SKM-1 (cell line): ENCODE data around the gene CRIM1.

Experiments used
- DNase-seq: peaks from one replicate; lab custom pipeline; 2025; ENCODE audit not compliant: unreplicated experiment; lab: John Stamatoyannopoulos, UW

Gene CRIM1

DNA sequence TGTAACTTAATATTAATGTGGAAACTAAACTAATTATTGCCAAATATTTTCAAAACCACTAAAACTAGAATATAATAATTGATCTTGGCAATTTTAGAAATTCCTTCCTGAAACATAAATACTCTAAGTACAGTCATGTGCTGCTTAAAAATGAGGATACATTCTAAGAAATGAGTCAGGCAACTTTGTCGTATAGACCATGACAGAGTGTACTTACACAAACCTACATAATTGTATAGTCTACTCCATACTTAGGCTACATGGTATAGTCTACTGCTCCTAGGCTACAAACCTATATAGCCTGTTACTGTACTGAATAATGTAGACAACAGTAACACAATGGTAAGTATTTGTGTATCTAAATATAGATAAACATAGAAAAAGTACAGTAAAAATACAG lies 214.8 kb downstream of the CRIM1 start:
- DNase-seq: no peak

DNA sequence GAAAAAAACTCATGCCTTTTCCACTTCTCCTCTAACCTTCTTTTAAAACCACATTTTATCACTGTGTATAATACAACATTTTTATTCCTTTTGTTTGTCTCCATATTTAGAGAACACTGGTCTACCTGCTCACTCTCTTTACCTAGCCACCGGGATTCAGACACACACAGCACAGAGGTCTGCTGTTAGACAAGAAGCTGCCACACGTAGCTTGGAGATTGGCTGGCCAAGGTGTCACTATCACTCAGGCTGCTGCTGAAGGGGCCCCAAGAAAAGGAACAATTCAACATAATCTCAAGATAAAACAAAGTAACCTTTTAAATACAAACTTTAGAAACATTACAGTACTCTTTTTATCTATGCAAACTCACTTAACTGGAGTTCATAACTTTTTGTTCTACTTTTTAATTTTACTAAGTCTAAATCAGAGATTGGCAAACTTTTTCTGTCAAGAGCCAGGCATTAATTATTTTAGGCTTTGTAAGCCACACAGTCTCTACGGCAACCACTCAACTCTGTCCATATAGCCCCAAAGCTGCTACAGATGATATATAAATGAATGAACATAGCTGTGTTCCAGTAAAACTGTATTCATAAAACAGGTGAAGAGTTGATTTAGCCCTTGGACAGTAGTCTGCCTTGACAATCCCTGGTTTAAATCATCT lies 216.6 kb downstream of the CRIM1 start:
- no peak for DNase-seq

DNA sequence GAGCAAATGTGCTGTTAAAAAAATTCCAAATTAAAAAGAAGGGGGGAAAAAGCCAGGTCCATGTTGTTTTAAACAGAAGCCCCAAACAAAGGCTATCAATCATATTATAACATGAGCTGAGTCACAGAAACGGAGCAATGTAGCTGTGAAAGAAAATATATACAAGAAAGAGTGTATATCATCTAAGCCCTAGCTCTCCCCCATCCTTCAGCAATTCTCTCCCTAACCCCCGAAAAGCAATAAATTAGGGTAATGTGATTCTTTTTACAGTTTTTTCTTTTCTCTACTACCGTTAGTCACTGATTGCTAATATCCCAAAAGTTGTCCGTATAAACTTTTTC lies 217.1 kb downstream of the CRIM1 start:
- DNase-seq: no peak

DNA sequence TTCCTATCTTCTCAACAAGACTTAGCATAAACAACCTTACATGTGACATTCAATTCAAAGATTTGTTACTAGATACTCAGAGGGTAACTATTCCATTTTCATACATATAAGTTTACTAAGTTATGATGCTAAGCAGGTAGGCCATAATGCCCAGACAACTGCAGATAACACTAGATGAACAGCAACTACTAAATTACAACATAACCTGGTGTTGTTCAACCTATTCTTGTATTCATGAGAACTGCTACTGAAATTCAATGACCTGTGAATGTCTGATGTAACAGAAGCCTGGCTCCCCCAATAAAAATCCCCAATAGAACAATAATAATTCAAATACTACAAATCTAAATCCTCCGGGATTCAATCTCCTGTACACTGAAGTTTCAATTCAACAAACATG lies 217.6 kb downstream of the CRIM1 start:
- no peak for DNase-seq

DNA sequence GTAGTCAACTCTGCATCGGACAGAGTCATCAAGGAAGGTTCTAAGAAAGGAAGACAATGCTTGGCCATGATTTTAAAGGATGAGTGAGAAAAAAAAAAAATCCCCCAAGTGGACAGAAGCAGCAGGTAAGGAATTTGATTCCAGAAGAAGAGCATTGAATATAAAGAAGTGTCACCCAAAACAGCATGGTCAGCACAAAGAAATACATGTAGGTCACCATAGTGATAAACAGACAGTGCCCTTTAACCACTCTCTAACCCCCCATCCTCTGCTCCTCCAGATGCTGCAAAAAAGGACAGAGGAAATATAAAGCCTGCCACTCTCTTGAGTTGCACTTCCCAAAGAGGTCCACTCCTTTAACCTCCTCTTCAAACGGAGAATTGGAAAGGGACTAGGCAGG lies 219.0 kb downstream of the CRIM1 start:
- DNase-seq: no peak

DNA sequence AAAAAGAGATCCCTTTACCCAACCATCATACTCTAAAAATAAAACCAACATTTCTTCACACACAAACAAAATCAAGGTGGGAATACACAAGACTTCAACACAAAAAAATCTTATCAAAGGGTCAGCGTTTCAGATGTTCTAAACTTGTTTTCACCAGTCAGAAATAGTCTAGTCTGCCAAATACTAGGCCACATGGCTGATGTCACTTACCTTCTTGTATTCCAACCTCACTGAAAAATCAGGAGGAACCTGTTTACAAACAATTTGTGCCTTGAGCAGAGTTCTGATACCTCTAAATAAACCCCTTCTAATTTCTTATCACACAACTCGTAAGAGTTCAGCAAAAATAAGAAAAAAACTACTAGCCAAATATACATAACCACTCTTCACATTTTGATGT lies 222.3 kb downstream of the CRIM1 start:
- DNase-seq: no peak

DNA sequence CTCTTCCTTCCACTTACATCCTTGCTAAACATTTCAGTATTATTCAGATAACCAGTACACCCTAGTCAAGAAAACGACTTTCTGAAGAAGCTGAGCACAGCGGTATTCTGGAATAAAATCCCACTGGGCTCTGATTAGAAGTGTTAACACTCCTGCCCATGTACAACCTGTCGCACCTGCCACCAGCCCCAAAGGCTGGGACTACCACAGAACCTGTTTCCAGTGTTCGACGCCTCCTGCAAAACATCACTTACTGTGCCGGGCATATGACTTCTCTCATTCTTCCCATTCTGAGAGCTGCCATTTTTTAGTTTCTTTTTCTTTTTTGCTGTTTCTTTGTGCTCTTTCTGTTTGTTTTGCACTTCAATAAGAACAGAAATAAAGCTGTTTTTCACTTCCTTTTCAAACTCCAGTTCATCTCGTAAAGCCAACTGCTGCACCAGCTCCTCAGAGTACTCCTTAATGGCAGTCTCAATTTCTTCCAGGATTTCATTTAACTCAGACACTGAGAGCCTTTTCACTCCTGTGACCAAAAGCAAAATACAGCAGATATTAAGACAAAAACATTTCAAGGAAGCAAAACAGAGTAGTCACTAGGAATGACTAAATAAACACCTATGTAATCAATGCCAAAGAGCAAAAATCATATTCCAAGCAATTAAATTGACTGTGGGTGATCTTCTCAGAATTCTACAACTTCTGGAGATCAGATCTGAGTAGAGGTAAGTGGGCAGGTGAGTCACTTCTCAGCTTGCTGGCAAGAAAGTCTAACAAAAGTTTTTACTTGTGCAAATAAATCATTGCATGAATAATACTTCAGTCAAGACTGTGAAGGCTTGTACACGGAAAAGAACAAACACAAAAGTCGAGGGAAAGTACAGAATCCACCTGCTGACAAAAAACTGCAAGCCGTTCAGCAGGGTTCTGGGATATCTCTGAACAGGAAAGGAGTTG lies 223.0 kb downstream of the CRIM1 start:
- DNase-seq: no peak

DNA sequence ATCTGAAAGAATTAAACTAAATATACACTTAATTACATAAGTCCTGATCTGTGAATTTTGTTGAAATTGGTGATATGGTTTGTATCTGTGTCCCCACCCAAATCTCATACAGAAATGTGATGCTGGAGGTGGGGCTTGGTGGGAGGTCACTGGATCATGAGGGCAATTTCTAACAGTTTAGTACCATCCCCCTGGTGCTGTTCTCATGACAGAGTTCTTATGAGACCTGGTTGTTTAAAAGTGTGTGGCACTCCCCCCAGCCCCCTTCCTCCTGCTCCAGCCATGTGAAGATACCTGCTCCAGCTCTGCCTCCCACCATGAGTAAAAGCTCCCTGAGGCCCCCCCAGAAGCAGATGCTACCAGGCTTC lies 223.7 kb downstream of the CRIM1 start:
- no peak for DNase-seq

DNA sequence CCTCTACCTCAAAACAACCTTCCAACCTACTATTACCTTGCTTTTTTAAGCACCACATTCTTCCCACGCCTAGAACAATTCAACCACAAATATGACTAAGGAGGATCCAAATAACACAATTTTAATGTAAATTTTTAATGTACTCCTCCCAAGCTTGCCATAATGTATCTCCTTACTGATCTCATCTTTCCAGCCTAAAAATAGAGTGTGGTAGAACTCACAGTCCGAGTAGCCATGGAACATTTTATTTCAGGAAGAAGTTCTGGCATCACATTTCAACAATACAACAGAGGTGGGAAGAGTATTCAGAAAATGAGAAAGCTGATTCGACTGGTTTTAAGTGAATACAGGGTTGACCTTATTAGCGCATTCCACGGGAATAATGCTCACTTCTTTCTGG lies 227.0 kb downstream of the CRIM1 start:
- no peak for DNase-seq

DNA sequence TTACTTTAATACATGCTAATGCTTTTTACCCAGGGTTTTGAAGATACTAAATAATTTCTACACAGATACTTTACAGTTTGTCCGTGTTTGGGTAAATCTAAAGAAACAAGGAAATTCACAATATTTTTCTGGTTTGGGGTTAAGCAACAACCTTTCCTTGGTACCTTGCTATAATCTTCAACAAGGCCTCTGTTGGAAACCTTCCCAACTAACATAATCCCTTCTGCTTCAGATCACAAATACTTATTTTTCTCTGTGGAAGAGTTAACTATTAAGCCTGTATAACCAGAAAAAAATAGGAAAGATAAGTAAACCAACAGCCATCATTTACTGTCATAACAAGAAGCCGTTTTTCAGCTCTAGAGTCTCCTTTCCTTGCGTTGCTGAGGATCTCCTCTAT lies 227.4 kb downstream of the CRIM1 start:
- DNase-seq: no peak

DNA sequence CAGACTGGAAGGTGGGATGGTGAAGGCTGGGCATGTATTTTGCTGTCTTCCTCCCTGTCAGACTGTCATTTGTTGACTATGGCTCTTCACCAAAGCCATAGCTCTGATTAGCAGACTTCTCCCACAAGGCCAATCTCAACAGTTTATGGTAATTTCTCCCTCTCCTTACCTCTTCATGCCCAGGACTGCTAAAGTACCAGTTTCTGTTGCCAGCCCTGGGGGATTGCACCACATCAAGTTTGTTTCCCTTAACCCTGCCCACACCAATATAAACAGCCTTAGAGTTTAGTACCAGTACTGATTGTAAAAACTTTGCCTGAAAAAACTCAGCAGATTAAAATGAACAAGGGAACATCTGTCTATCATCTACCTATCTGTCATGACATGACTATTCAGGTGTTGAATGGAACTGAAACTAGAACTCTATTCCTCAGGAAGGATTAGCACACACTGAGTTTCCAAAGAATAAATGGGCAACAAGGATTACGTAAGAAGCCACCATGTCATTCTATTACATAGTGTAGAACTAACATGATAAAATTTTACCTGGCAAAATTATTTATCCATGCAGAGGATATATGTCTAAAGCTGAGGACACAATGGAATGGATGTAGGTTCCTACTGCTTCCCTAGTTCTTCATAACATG lies 228.7 kb downstream of the CRIM1 start:
- DNase-seq: no peak

DNA sequence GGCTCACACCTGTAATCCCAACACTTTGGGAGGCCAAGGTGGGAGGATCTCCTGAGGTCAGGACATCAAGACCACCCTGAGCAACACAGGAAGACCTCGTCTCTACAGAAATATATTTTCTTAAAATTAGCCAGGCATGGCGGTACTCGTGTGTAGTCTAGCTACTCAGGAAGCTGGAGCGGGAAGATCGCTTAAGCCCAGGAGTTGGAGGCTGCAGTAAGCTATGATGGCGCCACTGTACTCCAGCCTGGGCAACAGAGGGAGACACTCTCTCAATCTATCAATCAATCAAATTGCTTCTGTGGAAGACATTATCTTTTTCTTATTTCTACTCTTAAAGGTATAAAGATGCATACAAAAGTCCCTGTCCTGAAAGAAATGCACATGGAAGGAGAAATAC lies 231.1 kb downstream of the CRIM1 start:
- no peak for DNase-seq

DNA sequence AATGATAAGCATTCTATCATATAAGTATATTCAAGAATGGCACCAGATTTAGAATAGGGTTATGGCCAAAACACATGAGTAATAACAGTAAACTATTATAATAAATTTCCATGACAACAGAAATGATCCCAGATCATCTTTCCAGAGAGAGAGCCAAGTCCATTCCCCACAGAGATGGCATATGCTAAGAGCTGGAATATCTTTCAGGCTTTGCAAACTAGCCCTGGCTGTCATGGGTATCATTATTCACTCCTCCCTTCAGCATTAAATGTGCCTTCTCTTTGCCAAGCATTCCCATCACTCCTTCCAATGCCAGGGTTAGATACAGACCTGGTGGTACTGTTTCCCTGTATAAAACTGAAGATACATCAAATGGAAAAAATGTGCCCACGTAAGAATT lies 231.5 kb downstream of the CRIM1 start:
- DNase-seq: no peak

DNA sequence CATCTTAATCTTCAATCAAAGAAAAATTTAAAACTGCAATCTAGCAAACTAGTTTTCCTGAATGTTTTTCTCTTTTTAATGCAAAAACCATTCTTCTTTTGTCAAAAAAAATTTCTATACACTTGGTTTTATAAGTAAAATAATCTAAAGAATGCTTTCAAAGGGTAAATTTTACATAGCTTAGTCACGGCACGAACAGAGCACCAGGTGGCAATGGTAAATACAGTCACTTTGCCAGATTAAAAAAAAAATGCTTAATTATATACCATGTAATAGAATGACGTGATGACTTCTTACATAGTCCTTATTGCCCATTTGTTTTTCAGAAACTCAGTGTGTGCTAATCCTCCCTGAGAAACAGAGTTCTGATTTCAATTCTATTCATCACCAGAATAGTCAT lies 232.0 kb downstream of the CRIM1 start:
- DNase-seq: no peak

DNA sequence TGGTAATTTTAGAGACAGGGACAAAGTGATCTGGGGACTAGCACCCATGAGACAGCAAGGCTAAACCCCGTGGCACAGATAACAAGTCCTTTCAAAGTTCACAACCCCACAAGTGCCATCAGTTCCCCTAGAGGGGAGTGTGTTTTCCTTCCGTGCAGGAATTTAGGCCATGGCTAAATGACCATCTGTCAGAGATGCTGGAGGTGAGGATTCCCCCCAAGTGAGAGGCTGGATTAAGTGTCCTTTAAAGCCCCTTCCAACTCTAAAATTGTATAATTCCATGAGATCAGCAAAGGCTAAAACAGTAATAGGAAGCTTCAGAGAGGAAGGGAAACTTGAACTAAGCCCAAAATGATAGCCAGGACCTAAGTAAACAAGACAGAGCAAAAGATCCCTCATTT lies 233.7 kb downstream of the CRIM1 start:
- no peak for DNase-seq

DNA sequence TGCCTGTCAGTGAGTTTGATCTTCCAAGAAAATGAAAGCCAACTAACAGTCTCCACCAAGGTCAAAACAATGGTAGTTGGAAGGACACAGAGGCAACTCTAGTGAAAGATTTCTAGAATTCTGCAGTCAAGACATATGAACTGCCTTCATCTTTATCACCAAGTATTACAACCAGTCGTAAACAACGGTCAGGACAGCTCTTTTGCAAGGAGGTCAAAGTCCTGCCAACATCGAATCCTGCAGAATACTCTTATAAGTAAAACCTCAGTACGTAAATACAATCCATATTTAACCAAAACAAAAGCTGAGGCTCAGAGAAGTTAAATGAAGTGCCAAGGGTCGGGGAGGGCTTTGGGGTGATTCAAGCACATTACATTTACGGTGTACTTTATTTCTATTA lies 239.3 kb downstream of the CRIM1 start:
- DNase-seq: no peak

DNA sequence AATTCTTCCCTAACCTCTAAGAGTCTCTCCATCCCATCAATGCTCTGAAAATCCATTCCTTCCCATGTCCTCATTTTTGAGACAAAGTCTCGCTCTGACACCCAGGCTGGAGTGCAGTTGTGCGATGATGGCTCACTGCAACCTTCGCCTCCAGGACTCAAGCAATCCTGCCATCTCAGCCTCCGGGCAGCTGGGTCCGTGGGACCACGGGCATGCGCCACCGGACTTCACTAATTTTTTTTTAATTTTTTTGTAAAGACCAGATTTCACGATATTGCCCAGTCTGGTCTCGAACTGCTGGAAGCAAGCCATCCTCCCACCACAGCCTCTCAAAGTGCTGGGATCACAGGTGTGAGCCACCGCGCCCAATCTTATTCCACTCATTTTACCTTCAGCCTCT lies 240.8 kb downstream of the CRIM1 start:
- no peak for DNase-seq

DNA sequence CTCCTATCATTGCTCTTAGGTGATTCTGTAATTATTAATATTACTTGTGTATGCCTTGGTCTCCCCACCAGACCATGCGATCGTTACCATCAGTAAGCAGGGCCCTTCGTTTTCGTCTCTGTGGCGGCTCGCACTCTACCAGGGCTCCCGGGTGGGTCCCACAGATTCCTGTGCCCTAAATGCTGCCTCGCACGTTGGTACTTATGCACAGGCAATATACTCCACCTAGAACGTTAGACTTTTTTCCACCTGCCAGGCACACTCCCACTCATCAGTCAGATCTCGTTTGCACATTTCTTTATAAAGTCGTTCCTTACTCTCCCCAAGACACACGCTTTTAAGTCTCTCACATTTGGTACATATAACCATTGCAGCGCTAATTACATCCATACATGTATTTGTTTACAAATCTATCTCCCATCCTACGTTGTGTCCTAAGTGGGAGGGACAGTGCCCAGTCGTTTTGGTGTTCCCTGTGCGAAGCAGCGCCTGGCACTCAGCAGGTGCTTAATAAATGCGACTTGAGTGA lies 241.5 kb downstream of the CRIM1 start:
- DNase-seq: no peak

DNA sequence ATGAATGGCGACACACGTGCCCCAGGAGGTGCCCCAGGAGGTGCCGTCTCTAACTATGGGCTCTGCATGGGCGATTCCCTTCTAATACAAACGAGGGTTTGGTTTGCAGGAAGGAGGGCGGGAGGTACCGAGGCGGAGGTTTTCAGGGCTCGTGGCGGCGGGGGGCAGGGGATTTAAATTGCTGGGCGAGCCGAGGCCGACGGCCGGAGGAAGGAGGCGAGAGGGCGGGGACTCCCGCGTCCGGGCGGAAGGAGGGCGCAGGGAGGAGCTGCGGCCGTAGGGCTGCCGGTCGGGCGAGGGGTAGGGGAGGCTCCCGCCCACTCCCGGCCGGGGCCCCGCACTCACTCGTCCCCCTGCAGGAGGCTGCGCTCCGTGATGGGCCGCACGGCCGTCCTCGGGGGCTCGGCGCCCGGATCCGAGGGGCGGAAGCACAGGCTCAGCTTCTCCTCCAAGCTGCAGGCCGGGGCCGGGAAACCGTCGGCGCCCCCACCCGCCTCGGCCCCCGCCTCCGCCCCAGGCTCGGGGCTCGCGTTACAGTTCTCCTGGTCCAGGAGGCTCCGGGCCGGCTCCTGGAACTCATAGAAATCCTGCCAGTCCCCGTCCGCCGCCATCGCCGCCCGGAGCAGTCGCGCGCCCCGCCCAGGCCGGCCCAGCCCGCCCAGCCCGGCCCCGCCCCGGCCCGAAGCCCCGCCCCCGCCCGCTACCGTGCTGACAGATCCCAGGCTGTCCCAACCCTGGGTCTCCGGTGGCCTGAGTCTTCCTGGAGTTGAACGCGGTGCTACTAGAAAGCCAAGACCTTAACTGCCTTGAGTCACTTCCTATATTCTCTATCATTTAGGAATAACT lies 242.2 kb downstream of the CRIM1 start, which contains the start of gene FEZ2:
Gene FEZ2 (minus strand): TSS at position 637 of the 846 bp plus-strand sequence. CDS start 26 bp downstream, at position 611.
- peak; percentile 48 for DNase-seq
